PC-9 (cell line): ENCODE measurements around the gene KLK14. TPM values are rescaled to one million over a fixed set of nuclear protein-coding genes. Genes with fewer than 3 reads are reported as not detected.

ENCODE experiments used
- BruUV-seq: library from RNA; stranded (reverse); fragments of 400-500 nt; replicated peaks from 2 replicates; lab custom pipeline; 2021; lab: Mats Ljungman, UMichigan
- CTCF ChIA-PET: fragments of 300-600 bp; sonication (Branson Sonifier 250); formaldehyde crosslinking; loops from one replicate; lab custom pipeline; 2022; ENCODE audit warnings: antibody characterized with exemption; lab: Charles Lee
- POLR2A ChIA-PET: fragments of 300-600 bp; sonication (Branson Sonifier 250); formaldehyde crosslinking; loops from one replicate; lab custom pipeline; 2022; ENCODE audit warnings: antibody characterized with exemption; ENCODE audit not compliant: unreplicated experiment; lab: Charles Lee
- DNase-seq, 2 experiments: peaks; one replicate each; pipeline versions ENCODE4 v3.0.0 to v3.0.0-alpha.2; 2015 to 2022; ENCODE audit warnings: mixed read lengths in 1 of 2
- H2AFZ ChIP-seq: fragments of 200-600 bp; sonication (generic); 2 replicates; pipeline ENCODE4 v1.8.1; 2017; ENCODE audit warnings: antibody characterized with exemption
- H3F3A ChIP-seq: fragments of 200-600 bp; sonication (generic); 2 replicates; pipeline ENCODE4 v1.8.1; 2017; ENCODE audit warnings: antibody characterized with exemption, mild to moderate bottlenecking, low read depth; ENCODE audit not compliant: insufficient read depth
- H3K27ac ChIP-seq: fragments of 200-600 bp; sonication (generic); 2 replicates; pipeline ENCODE4 v1.6.1; 2016; ENCODE audit warnings: mixed run types
- H3K27me3 ChIP-seq: fragments of 200-600 bp; sonication (generic); 2 replicates; pipeline ENCODE4 v1.6.1; 2016; ENCODE audit warnings: low read depth, mixed run types; ENCODE audit not compliant: insufficient read depth
- H3K36me3 ChIP-seq: fragments of 200-600 bp; sonication (generic); 2 replicates; pipeline ENCODE4 v1.6.1; 2016; ENCODE audit warnings: low read depth, mixed run types
- H3K4me1 ChIP-seq: fragments of 200-600 bp; sonication (generic); replicated peaks from 2 replicates; pipeline ENCODE4 v1.6.1; 2016; ENCODE audit warnings: mixed run types; ENCODE audit not compliant: insufficient read depth
- H3K4me2 ChIP-seq: fragments of 200-600 bp; sonication (generic); 2 replicates; pipeline ENCODE4 v1.6.1; 2017; ENCODE audit warnings: mixed run types
- H3K4me3 ChIP-seq: fragments of 200-600 bp; sonication (generic); 2 replicates; pipeline ENCODE4 v1.6.1; 2016; ENCODE audit warnings: mixed run types
- H3K79me2 ChIP-seq: fragments of 200-600 bp; sonication (generic); 2 replicates; pipeline ENCODE4 v1.6.1; 2017; ENCODE audit warnings: low read depth, mixed run types
- H3K9me2 ChIP-seq: fragments of 200-600 bp; sonication (generic); 2 replicates; pipeline ENCODE4 v1.8.1; 2017; ENCODE audit warnings: mild to moderate bottlenecking; ENCODE audit not compliant: insufficient read depth
- H3K9me3 ChIP-seq: fragments of 200-600 bp; sonication (generic); 2 replicates; pipeline ENCODE4 v1.8.1; 2016; ENCODE audit warnings: low read depth; ENCODE audit not compliant: insufficient read depth
- H4K20me1 ChIP-seq: fragments of 200-600 bp; sonication (generic); 2 replicates; pipeline ENCODE4 v1.8.1; 2017; ENCODE audit not compliant: insufficient read depth
- CTCF ChIP-seq: fragments of 200-600 bp; sonication (generic); conservative IDR thresholded peaks from 2 replicates; pipeline ENCODE4 v1.6.1; 2017; ENCODE audit warnings: mixed run types, antibody characterized with exemption, mild to moderate bottlenecking, moderate library complexity
- EZH2 ChIP-seq: fragments of 200-600 bp; sonication (generic); IDR thresholded peaks from 2 replicates; pipeline ENCODE4 v1.8.0; 2017; ENCODE audit warnings: antibody characterized with exemption, low read depth
- intact Hi-C: fragments of 100-400 bp; cut with micrococcal nuclease; formaldehyde crosslinking; loops from one replicate; pipeline ENCODE4 v1.10.0; 2022; ENCODE audit not compliant: unreplicated experiment
- total RNA-seq: library from RNA; stranded (reverse); gene quantifications from 2 replicates; pipeline ENCODE4 v1.2.3, GENCODE V29; 2021

KLK14 gene
- total RNA-seq, 1 experiment from 2014 or later: 0.57 TPM

GRCh38 chr19:51099047-51099382 lies 16.3 kb upstream of the KLK14 start:
- H3K79me2 ChIP-seq: peaks cover 4% of the 10 kb centered on the region; the same call in 1 of the 2 replicates
- TF ChIP-seq CTCF: no peak
- no peak for TF ChIP-seq EZH2
- H3K9me2 ChIP-seq: no peaks in the 10 kb centered on the region
- no peak for DNase-seq
- H3K27me3 ChIP-seq: no peaks in the 10 kb centered on the region
- H3K36me3 ChIP-seq: peaks cover 8% of the 10 kb centered on the region; the same call in 1 of the 2 replicates
- H3K4me2 ChIP-seq: no peak overlapping the region
- no TSS peak for BruUV-seq
- peaks cover 28% of the 10 kb centered on the region; the same call in 1 of the 2 replicates for H3F3A ChIP-seq
- H3K4me1 ChIP-seq: no peaks in the 10 kb centered on the region
- ChIA-PET CTCF (no interaction called here), POLR2A (no interaction called here)
- H4K20me1 ChIP-seq: peaks cover 46% of the 10 kb centered on the region
- intact Hi-C loops: loop anchor here (5.0 kb wide), 2 partner anchors 297 to 317 kb away; no protein-coding TSS in a partner anchor
- H2AFZ ChIP-seq: no peak overlapping the region
- H3K9me3 ChIP-seq: no peaks in the 10 kb centered on the region
- no peak overlapping the region for H3K27ac ChIP-seq
- no peak overlapping the region for H3K4me3 ChIP-seq

DNA sequence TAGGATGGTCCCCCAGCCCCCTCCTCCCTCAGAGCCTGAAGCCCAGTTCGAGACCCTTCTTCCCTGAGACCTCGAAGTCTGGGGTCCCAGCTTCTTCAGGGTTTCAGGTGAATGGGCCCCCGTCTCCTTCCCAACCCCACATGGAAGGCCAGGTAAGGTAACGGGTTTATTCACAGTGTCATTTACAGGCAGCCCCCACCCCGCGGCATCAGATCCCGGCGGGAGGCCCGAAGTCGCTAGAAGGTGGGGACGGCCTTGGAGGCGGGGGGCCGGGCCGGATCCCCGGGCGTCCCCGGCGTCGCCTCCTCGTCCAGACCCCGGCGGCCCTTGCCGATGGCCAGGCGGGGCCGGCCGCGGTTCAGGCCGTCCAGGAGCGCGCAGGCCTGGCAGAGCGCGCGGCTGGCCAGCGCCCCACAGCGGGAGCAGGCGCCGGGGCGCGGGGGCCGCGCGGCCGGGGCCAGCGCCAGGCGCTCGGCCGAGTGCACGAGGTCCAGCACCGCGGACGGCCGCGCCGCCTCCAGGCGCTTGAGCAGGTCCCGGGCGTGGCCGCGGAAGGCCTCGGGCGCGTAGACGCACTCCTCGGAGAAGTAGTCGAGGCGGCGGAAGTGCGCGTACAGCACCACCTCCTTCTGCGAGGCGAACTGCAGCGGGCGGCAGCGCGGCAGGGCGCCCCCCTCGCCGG lies 15.8 kb upstream of the KLK14 start:
- POLR2A ChIA-PET: no interaction called here
- no peak for DNase-seq
- Histone ChIP-seq H3K4me1 (no peaks in the 10 kb centered on the region), H3F3A (peaks cover 28% of the 10 kb centered on the region; the same call in 1 of the 2 replicates), H3K4me3 (no peak overlapping the region), H3K27me3 (no peaks in the 10 kb centered on the region), H3K79me2 (no peaks in the 10 kb centered on the region), H3K27ac (no peak overlapping the region), H3K9me3 (no peaks in the 10 kb centered on the region), H4K20me1 (peaks cover 46% of the 10 kb centered on the region), H3K4me2 (no peak overlapping the region), H3K9me2 (no peaks in the 10 kb centered on the region), H2AFZ (no peak overlapping the region), H3K36me3 (peaks cover 5% of the 10 kb centered on the region; the same call in 1 of the 2 replicates)
- intact Hi-C loops: loop anchor here (5.0 kb wide), 2 partner anchors 296 to 316 kb away; no protein-coding TSS in a partner anchor
- CTCF ChIA-PET: interaction anchor here (0.6 kb wide), 1 partner anchor 558 kb away, joined by 3 read pairs; no protein-coding TSS in a partner anchor
- no TSS peak for BruUV-seq
- TF ChIP-seq CTCF (no peak), EZH2 (no peak)

GRCh38 chr19:51097796-51098195 lies 15.1 kb upstream of the KLK14 start:
- Histone ChIP-seq H3K9me2 (no peaks in the 10 kb centered on the region), H3K4me3 (no peak overlapping the region), H3K4me2 (no peak overlapping the region), H4K20me1 (peaks cover 47% of the 10 kb centered on the region), H3K4me1 (no peaks in the 10 kb centered on the region), H3K9me3 (no peaks in the 10 kb centered on the region), H3K79me2 (no peaks in the 10 kb centered on the region), H2AFZ (no peak overlapping the region), H3K27me3 (no peaks in the 10 kb centered on the region), H3K27ac (no peak overlapping the region), H3K36me3 (peaks cover under 1% of the 10 kb centered on the region; the same call in 1 of the 2 replicates), H3F3A (peaks cover 34% of the 10 kb centered on the region; the same call in 1 of the 2 replicates)
- intact Hi-C loops: loop anchor here (1.0 to 5.0 kb wide), 7 partner anchors 129 to 729 kb away; partner anchors contain the start of gene KLK6
- POLR2A ChIA-PET: no interaction called here
- TF ChIP-seq CTCF (no peak), EZH2 (no peak)
- peak in 1 of 2 experiments; percentile 16 for DNase-seq
- CTCF ChIA-PET: interaction anchor here (0.6 kb wide), 1 partner anchor 557 kb away, joined by 3 read pairs; no protein-coding TSS in a partner anchor
- BruUV-seq: no TSS peak
